Putamen (tissue), 1 donor: ENCODE data around the gene ST3GAL6.
A peak's percentile ranks its signal among the peaks of the same experiment; 100 is the strongest.

ENCODE experiments used
- DNase-seq: peaks from one replicate; pipeline ENCODE4 v3.0.0-alpha.2; 2016; ENCODE audit warnings: low spot score

The ST3GAL6 gene

DNA sequence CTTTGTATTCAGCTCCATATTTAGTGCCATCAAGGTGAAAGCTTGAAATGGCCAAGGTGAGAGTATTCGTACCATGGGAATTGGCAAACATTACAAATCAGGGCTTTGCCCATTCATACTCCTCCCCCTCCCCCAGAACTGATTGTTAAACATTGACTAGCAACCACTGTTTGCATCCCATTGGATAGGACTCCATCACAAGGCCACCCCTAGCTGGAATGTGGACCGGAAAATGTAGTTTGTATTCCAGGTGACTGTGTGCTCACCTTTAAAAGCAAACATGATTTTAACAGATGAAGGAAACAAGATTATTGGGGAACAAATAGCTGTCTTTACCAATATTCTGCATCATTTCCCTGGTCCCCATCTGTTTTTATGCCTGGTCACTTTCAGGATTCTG is 14.1 kb downstream of the ST3GAL6 start:
- DNase-seq = no peak

GRCh38 chr3:98777801-98778220 is 14.7 kb downstream of the ST3GAL6 start:
- DNase-seq = no peak

- no peak for DNase-seq
Observed at GRCh38 chr3:98778383-98778782, 15.2 kb downstream of the ST3GAL6 start.

GRCh38 chr3:98778852-98779413 is 15.8 kb downstream of the ST3GAL6 start:
- DNase-seq = no peak

DNA sequence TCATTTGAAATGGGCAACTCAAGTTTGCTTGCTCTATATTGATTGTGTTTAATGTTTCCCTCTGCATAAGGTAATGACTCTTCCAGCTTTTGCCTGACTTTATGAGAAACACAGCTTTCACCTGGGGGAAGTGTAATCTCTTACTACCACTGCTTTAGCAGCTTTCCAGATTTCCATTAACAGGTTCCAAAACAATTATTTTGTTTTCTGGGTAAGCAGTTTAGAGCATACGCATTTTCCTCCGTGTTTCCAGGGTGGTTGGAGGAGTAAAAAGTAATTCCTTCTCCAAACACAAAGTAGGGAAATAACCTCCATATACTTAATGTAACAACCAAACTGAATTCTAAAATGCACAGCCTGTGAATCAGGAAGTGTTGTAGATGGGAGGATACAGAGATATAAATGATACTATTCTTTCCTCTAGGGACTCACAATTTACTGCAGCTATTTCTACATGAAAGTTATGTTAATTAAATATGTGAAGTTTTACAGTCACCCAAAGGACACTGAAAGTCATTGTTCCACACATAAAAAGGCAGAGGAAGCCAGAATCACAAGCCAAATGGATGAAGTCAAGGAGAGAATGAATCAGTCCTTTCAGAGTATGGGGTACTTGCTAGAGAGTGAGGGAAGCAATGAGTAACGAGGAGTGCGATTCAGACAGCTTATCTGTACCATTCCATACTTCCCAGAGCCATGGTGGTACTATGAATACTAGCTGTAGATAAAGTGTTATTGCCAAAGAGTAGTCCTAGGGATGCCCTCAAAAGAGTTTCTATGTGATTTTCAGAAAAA is 16.6 kb downstream of the ST3GAL6 start:
- peak; percentile 89 for DNase-seq

DNA sequence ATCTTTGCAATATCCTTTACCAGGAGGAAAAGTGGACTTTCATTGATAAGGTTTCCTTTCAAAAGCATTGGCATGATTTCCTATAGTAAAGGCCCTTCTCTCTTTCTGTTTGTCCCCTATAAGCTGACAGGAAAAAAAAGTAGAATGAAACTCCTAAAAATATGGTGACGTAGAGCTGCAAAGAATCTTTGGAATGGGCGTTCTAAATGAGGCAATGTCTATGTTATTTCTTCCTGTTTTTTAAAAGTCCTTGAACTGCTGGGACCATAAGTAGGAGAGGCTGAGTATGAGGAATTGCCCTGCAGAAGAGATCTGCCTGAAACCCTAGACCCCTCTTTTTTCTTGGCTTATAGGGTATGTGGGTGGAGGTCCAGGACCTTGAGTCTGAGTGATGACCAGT is 17.2 kb downstream of the ST3GAL6 start:
- no peak for DNase-seq

GRCh38 chr3:98782824-98783500 is 19.8 kb downstream of the ST3GAL6 start:
- DNase-seq = no peak

GRCh38 chr3:98784042-98784441 is 20.9 kb downstream of the ST3GAL6 start:
- DNase-seq = no peak

GRCh38 chr3:98784666-98785600 is 21.8 kb downstream of the ST3GAL6 start:
- no peak for DNase-seq

- no peak for DNase-seq
Observed at GRCh38 chr3:98786364-98787006, 23.3 kb downstream of the ST3GAL6 start.

DNA sequence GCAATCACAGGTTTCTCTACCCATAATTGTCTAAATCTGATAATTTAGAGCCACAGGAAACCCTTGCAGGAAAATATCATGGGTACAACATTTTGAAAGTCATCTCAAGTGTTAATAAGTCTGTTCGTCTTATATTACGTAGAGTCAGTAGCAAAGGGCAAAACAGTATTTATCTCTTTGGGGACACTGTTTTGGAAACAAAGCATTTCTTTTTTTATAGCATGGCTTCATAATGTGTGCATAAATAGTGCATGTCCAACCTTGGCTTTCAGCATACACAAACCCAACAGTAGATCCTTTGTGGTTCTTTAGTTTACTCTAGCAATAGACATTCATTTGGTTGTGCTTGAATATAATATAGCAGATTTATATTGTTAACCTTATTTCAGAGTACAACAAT is 24.0 kb downstream of the ST3GAL6 start:
- DNase-seq = no peak

GRCh38 chr3:98788651-98789050 is 25.5 kb downstream of the ST3GAL6 start:
- DNase-seq = no peak

DNA sequence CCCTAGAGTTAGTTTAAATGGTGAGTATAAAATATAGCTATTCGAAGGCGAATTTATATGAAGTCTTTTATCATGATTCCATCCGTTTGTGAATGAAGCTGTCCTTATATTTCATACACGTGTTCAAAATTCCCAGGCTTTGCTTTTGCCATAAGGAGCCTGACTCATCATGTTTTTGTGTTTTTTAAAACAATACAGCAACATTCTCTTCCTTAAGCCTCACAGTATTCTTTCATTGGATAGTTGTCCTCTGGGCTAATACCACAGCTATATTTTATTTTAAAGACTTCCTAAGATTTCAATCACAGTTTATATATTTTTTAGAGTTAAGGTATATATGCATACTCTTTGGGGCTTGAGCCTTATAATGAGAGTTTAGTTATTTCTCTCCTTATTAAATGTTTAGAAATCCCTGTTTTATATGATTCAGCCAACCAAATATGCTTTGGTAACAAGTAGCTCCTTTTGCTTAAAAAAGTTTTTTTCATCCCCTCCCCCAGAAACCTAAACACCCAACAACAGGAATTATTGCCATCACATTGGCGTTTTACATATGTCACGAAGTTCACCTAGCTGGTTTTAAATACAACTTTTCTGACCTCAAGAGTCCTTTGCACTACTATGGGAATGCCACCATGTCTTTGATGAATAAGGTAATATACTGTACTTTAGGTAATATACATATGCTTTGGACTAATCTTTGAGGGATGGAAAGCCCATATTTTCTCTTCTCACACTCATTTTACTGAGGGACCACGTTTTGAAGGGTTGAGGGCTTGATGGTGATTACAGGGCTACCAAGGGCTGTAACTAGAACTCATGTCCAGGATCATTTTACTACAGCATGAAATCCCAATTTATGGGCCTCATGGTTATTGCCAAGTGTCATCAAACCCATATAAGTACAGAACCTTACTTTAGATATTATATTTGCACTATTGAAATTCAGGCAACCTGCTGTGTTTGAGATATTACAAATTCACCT is 28.5 kb downstream of the ST3GAL6 start:
- DNase-seq = no peak

- no peak for DNase-seq
Observed at GRCh38 chr3:98793971-98794370, 30.8 kb downstream of the ST3GAL6 start.

DNA sequence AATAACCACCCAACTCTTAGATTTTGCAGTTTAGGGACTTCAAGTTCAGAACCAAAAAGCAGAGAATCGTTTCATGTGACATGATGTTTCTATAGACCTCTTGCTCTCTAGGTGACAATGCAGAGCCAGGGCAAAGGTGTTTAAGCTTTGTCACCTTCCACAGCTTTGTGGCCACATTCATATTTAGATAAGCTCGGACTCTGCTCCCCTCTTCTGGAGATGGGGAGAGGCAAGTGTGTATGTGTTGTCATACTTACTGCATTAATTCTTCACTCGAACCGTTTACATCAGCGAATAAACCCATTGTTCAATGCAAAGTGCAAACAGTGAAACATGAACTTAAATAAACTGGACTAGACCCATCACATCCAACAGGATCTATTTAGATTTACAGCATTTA is 33.2 kb downstream of the ST3GAL6 start:
- no peak for DNase-seq

GRCh38 chr3:98797905-98798304 is 34.8 kb downstream of the ST3GAL6 start:
- no peak for DNase-seq

- DNase-seq = no peak
Observed at GRCh38 chr3:98798820-98799219, 35.7 kb downstream of the ST3GAL6 start.

DNA sequence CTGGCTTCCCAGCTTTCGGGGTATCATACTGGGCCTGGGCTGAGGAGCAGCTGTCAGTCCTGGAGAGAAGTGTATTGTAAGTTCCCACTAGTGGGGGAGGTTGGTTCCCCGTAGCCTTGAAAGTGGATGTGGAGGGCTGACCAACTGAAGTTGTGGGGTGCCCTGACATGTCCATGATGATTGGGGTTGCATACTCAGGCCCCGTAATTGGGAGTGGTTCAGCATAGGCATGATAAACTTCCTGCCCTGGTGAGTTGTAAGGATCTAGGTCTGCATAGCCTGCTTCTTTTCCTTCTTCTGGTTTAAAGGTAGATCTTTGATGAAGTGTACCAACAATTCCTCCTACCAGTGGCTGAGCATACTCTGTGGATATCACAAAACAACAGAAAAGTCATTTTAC is 36.3 kb downstream of the ST3GAL6 start:
- DNase-seq = no peak

DNA sequence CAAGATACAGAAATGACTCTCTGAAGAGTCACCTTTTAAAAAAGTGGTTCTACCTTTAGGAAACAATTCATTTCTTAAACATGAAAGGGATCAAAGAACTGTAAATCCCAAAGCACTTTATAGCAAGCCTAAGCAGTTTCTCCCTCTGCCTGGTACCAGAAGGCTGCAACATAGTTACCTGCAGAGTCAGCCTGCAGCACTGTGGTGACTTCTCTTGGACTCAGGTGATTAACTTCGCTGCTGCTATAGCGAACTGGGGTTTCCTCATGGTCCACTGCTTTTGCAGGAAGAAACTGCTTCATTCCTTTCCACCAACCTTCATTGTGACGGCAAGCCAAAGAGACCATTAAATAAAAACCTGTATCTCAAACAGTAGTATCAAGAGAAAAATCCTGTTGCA is 37.3 kb downstream of the ST3GAL6 start:
- no peak for DNase-seq

DNA sequence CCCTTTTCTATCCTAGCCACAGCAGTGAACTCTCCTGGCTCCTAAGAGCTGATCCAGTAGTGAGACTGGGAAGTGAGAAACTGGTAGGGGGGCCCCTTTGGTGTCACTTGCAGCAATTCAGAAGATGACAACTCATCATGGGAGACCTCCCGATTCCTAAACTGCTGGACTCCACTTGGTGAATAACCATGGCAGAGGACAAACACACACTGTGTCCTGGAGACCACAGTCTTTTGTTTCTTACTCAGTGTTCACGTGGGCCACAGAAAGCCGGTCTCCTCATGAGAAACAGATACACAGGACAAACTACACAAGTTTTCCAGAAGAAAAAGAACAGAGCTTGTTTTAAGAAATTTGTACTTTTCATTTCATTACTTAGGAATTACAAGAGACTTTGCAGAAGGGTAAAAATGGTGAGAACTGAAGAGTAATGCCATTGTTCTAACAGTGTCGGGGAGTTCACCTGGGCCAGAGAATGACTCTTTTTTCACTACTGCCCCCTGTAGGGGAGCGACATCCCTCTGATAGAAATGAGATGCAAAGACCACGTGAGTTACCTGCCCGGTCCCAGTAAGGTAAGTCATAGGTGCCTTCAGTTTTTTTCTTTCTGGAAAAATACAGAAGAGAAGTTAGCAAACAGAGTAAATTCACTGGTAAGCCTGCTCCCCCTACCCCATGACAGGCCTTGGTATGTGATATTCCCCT is 38.1 kb downstream of the ST3GAL6 start:
- DNase-seq = no peak
